Omental fat pad (tissue), 4 donors: Measurements from ENCODE around the gene DENND2C. TPM values are rescaled to one million over a fixed set of nuclear protein-coding genes. Genes with fewer than 3 reads are reported as not detected.

Experiments used
- ATAC-seq: fragments of 150-250 bp; one replicate; pipeline ENCODE4 v1.9.1; 2016; ENCODE audit warnings: mild to moderate bottlenecking, moderate library complexity; ENCODE audit not compliant: low FRiP score
- DNase-seq: peaks from one replicate; pipeline ENCODE4 v3.0.0-alpha.2; 2019; ENCODE audit warnings: low spot score
- total RNA-seq, 4 donors: library from RNA; depleted of rRNA; stranded (reverse); fragments of >200 nt; gene quantifications; one replicate each; pipeline ENCODE4 v1.1.0, GENCODE V29; 2016
- TF ChIP-seq, protein P1 (sequence below), 3 donors: fragments of 450-650 bp; IDR thresholded peaks; one replicate each; pipeline ENCODE4 v1.5.1; 2016 to 2017; ENCODE audit warnings: antibody characterized with exemption in 3 of 3, mild to moderate bottlenecking in 3 of 3, moderate library complexity in 2 of 3

Gene DENND2C
- total RNA-seq, 4 donors from 2014 or later: 1.9 to 6.6 (median 3.1) TPM

DNA sequence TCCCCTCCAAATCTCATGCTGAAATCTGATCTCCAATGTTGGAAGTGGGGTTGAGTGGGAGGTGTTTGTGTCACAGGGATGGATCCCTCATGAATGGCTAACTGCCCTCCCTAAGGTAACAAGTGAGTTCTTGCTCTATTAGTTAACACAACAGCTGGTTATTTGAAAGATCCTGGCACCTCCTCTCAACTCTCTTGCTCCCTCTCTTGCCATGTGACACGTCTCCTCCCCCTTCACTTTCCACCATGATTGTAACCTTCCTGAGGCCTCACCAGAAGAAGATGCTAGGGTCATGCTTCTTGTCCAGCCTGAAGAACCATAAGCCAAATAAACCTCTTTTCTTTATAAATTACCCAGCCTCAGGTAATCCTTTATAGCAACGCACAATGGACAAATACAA is 28.5 kb downstream of the DENND2C start:
- TF ChIP-seq, protein P1, sequence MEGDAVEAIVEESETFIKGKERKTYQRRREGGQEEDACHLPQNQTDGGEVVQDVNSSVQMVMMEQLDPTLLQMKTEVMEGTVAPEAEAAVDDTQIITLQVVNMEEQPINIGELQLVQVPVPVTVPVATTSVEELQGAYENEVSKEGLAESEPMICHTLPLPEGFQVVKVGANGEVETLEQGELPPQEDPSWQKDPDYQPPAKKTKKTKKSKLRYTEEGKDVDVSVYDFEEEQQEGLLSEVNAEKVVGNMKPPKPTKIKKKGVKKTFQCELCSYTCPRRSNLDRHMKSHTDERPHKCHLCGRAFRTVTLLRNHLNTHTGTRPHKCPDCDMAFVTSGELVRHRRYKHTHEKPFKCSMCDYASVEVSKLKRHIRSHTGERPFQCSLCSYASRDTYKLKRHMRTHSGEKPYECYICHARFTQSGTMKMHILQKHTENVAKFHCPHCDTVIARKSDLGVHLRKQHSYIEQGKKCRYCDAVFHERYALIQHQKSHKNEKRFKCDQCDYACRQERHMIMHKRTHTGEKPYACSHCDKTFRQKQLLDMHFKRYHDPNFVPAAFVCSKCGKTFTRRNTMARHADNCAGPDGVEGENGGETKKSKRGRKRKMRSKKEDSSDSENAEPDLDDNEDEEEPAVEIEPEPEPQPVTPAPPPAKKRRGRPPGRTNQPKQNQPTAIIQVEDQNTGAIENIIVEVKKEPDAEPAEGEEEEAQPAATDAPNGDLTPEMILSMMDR (IDR thresholded peaks at IDR 0.05): no peak
- DNase-seq: no peak
- ATAC-seq: no peak

DNA sequence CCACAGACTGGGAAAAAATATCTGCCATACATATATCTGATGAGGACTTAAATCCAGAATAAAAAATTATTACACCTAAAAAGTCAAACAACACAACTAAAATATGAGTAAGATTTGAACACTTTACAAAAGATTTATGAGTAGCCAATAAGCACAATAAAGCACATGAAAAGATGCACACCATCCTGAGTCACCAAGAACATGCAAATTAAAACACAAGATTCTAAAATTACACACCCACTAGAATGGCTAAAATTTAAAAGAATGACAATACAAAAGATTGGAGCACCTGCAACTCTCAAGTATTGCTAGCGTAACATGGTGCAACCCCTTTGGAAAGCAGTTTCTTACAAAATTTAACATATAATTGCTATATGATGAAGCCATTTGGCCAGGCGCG is 30.9 kb downstream of the DENND2C start:
- DNase-seq (no peak), ATAC-seq (no peak)
- TF ChIP-seq, protein P1 (IDR thresholded peaks at IDR 0.05): no peak

DNA sequence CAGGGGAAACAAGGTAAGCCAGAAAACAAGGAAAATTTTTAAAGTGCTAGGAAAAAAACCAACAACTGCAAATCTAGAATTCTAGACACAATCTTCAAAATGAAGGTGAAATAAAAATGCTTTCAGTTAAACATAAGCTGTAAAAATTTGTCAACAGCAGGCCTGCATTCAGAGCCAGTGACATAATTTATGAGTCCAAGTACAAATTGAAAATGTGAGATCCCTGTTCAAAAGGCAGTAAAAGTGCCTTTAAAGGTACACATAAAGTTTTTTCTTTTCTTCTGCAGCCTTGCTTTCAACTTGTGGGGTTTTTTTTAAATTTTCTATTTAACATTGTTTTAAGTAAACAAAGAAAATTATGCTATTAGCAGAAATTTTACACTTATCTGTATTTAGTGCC is 37.4 kb downstream of the DENND2C start:
- DNase-seq: no peak

DNA sequence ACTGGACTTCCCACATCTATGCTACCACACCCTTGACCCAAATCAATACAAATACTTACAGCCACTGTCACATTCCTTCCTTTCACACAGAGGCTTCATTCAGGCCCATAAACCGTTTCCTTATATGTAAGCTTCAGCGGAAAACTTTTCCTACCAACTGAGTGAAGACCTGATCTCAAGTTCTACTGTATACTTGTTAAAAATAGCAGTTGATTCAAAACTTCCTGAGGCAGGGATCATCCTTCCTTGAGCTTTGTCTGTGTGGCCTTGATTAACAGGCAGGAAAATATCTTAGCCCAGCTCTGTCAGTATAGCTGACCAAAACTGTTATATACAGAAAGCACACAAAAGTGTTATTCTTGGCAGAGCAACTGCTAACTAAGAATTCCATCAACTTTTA is 42.7 kb downstream of the DENND2C start:
- ATAC-seq: no peak
- no peak for DNase-seq
- TF ChIP-seq, protein P1 (IDR thresholded peaks at IDR 0.05): no peak

More for the DNA sequence above, 37.4 kb downstream of the DENND2C start:
- TF ChIP-seq, protein P1 (IDR thresholded peaks at IDR 0.05): no peak
- no peak for ATAC-seq

DNA sequence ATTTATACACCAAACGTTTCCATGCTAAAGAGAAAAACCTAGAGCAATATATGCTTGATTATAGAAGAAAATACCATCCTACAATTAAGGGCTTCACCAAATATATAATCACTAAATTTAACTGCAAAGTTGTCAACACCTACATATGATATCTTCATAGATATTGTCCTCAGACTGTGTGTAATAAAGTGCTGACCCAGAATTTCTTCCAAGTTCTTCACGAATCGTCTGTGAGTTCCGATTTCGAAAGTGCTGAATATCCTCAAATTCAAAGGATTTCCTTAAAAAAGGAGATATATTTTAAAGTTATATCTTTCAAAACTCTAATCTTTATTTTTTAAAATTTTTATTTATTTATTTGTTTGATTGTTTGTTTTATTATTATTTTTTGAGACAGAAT is 46.5 kb downstream of the DENND2C start:
- no peak for ATAC-seq
- TF ChIP-seq, protein P1 (IDR thresholded peaks at IDR 0.05): no peak

DNA sequence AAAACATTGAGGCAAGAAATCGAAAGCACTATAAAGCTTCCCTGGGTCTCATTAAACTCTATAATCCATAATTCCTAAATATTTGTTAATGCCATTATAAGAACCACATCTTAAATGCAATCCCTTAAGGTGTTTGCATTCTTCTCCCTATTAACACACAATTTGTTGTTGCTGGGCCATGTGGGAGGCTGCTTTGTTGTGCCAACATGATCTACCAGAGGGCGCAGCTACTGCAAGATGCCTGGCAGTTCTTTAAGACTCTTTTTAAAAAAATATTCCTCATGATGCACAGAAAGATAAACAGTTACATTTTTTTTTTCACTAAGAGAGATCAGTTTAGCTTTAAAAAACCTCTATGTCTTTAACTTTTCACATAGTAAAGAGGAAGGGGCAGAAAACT is 49.4 kb downstream of the DENND2C start:
- no peak for ATAC-seq
- TF ChIP-seq, protein P1 (IDR thresholded peaks at IDR 0.05): no peak

More for the DNA sequence above, 46.5 kb downstream of the DENND2C start:
- no peak for DNase-seq

DNA sequence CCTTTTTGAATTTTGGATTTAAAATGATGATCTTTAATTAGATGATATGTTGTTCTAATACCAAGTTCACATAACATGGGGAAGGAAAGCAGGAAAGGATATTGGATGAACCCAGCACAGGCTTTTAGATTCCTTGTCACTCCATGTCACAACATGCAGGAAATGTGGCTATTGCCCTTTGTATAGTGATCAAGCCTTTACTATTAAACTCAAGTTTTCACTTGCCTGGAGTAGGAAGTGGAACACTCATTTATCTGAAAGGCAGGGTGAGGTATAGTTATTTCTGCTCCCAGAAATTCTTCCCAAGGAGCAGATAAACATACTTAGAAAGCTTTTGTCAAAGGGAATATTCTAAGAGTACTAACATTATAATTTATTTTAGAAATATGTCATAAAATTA is 51.2 kb downstream of the DENND2C start:
- ATAC-seq: no peak
- TF ChIP-seq, protein P1 (IDR thresholded peaks at IDR 0.05): no peak
- no peak for DNase-seq

More for the DNA sequence above, 49.4 kb downstream of the DENND2C start:
- no peak for DNase-seq
